GM18868 (cell line): Measurements from ENCODE around the gene ARMC7.
"Not testable (repeated sequence)": the region's sequence is repeated elsewhere in the genome, so short reads cannot be mapped to it uniquely, and the experiment has no call there.

Source experiments
- ATAC-seq: cut with Tn5 transposase; IDR thresholded peaks from one replicate; pipeline ENCODE4 v1.9.1; 2021; ENCODE audit warnings: mild to moderate bottlenecking, moderate library complexity; ENCODE audit not compliant: unreplicated experiment

Gene ARMC7

GRCh38 chr17:75109407-75110233 is at the start of gene ARMC7:
ARMC7 (plus strand) TSS chr17:75109969; CDS start chr17:75110289, 320 bp downstream.
- peak; percentile 56 for ATAC-seq

GRCh38 chr17:75060434-75061054 is 49.2 kb upstream of the ARMC7 start:
- no peak for ATAC-seq

- ATAC-seq, result no peak
Measured at GRCh38 chr17:75061055-75061438, 48.7 kb upstream of the ARMC7 start.

DNA sequence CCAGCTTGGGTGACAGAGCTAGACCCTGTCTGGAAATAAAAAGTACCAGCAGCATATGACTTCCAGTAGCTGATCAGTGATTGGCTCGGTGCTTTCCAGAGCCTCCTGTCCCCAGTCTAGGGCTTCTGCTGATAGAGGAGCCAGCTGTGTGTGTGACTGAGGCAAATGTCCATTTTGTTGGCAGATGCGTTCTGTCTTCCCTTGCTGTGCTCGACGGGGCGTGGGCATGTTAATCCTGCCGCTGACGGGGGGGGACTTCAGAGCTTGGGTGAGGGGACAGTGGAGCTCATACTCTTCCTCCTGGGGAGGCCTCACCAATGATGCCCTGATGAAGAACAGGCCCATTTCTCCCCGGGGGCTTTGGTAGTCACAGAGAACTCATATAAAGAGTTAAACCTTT is 48.2 kb upstream of the ARMC7 start:
- ATAC-seq, result no peak

- no peak for ATAC-seq
Measured at GRCh38 chr17:75063201-75063600, 46.6 kb upstream of the ARMC7 start.

DNA sequence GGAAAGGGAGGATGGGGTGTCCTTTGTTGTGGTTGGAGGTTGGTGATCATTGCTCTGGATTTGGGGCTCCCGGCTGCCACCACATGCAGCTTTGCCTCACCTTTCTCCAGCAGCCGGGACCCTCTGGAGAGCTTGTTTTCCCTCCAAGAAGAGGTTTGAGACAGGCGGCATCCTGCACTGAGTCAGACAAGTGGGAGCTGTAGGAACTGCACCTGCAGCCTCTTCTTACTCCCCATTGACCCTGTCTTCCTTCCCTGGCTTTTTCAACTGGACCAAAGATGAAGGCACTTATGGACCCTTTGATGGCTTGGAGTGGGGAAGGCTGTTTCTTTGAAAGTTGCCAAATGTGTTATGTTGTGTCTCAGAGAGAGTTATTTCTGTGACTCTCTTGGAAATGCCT is 46.1 kb upstream of the ARMC7 start:
- no peak for ATAC-seq

- no peak for ATAC-seq
Measured at GRCh38 chr17:75064040-75064439, 45.7 kb upstream of the ARMC7 start.

GRCh38 chr17:75064460-75064859 is 45.3 kb upstream of the ARMC7 start:
- ATAC-seq, result no peak

- no peak for ATAC-seq
Measured at GRCh38 chr17:75064867-75065561, 44.8 kb upstream of the ARMC7 start.

GRCh38 chr17:75065562-75066151 is 44.1 kb upstream of the ARMC7 start:
- no peak for ATAC-seq

DNA sequence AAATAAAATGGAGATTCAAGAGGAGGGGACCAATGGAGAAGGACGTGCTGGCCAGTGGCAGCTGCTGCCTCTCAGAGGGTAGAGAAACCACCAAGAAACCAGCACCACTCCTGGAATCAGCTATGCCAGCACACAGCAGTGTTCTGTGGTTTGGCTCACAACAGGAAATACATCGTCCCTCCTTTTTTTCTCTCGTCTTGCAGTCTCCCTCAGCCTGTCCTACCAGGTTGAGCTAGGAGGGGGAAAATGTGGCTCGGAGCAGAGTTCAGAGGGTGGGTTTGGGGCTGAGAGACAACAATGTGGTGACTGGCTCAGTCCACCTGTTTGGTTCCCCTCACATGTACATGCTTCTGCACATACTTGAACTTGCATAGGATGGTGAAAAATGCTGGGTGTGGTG is 41.9 kb upstream of the ARMC7 start:
- ATAC-seq, result no peak

GRCh38 chr17:75068750-75069149 is 41.0 kb upstream of the ARMC7 start:
- ATAC-seq, result no peak

- no peak for ATAC-seq
Measured at GRCh38 chr17:75069783-75070182, 40.0 kb upstream of the ARMC7 start.

DNA sequence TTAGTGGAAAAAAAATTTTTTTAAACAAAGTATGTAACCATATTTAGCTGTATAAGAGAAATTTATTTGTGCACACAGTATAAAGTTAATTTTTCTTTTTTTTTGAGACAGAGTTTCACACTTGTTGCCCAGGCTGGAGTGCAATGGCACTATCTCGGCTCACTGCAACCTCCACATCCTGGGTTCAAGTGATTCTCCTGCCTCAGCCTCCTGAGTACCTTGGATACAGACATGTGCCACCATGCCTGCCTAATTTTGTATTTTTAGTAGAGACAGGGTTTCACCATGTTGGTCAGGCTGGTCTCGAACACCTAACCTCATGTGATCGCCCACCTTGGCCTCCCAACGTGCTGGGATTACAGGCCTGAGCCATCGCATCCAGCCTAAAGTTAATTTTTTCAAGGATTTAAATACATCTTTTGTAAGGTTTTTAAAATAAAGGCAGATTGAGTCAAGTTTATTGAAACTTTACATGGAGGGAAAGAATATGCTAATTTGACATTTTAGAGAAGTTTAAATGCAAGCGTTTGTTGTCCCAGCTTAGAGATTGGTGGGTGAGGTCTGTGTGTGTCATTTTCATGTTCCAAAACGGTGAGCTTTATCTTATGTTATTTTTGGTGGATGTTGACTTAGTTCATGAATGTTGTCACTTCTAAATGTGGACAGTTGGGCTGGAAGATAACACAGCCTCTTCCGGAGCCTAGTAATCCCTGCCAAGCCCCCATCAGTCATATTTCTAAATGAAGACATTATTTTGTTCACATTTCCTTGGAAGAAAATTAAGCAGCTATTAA is 38.1 kb upstream of the ARMC7 start:
- ATAC-seq, result not testable (repeated sequence)

DNA sequence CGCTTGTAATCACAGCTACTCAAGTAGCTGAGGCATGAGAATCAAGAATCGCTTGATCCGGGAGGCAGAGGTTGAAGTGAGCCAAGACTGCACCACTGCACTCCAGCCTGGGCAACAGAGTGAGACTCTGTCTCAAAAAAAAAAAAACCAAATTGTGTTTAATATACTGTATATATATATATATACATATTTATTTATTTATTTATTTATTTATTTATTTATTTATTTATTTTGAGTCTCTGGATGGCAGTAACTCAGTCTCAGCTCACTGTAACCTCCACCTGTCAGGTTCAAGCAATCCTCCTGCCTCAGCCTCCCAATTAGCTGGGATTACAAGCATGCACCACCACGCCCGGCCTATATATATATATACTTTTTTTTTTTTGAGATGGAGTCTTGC is 36.9 kb upstream of the ARMC7 start:
- not testable (repeated sequence) for ATAC-seq

DNA sequence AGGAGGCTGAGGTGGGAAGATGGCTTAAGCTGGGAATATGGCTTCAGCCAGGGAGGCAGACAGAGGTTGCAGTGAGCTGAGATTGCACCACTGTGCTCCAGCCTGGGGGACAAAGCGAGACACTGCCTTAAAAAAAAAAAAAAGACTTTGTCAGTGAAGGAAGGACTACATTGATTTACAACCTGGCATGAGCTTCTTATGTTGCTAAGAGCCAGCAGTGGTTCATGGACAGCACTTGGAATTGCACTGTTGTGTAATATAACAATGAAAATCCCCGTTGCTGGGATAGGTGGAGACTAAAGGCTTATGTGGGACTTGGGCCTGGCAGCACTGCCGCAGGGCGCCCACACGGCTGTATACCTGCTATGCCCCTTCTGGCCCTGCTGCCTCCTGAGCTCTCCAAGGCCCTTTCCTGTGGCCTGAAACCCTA is 36.1 kb upstream of the ARMC7 start:
- ATAC-seq, result no peak

- no peak for ATAC-seq
Measured at GRCh38 chr17:75074532-75074931, 35.2 kb upstream of the ARMC7 start.

- no peak for ATAC-seq
Measured at GRCh38 chr17:75075597-75076336, 34.0 kb upstream of the ARMC7 start.

DNA sequence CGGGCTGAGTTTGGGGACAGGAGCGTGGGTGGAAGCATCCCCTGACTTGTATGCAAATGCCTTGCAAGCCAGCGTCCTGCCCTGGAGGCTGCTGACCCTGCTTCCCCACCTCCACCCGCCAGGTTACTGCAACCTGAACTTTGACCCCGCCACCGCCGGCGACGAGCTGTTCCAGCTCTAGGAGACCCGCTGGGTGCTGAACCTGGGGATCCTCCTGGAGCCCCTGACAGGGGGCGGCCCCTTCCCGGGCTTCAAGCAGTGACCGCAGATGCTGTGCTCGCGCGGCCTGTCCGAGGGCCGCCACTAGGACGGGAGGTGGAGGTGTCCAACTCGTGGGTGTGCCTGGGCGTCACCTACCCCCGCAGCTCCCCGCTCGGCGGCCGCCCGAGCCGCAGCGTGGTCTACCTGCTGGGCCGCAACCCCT is 32.7 kb upstream of the ARMC7 start:
- no peak for ATAC-seq
